H9 (cell line): ENCODE data around the gene FBXO42. TPM values are rescaled to one million over a fixed set of nuclear protein-coding genes. Genes with fewer than 3 reads are reported as not detected.

Experiments used
- DNase-seq: peaks from one replicate; pipeline ENCODE4 v3.0.0-alpha.2; 2017
- H2AFZ ChIP-seq: one replicate; pipeline ENCODE4 v1.6.1; 2013; ENCODE audit warnings: mild to moderate bottlenecking, low read length, control low read depth, moderate library complexity
- H2AK5ac ChIP-seq: 2 replicates; pipeline ENCODE4 v1.6.1; 2013; ENCODE audit warnings: low read length, control low read depth, mixed read lengths; ENCODE audit not compliant: insufficient read length
- H2BK120ac ChIP-seq: one replicate; pipeline ENCODE4 v1.6.1; 2013; ENCODE audit warnings: low read depth, mild to moderate bottlenecking, low read length, control low read depth, inconsistent platforms; ENCODE audit not compliant: poor library complexity, severe bottlenecking
- H2BK12ac ChIP-seq: 2 replicates; pipeline ENCODE4 v1.6.1; 2013; ENCODE audit warnings: low read length, control low read depth, mixed read lengths, low read depth; ENCODE audit not compliant: insufficient read length
- H2BK15ac ChIP-seq: 2 replicates; pipeline ENCODE4 v1.6.1; 2013; ENCODE audit warnings: low read depth, low read length, control low read depth
- H2BK20ac ChIP-seq: one replicate; pipeline ENCODE4 v1.6.1; 2013; ENCODE audit warnings: low read depth, mild to moderate bottlenecking, low read length, control low read depth, inconsistent platforms; ENCODE audit not compliant: poor library complexity, severe bottlenecking
- H2BK5ac ChIP-seq: 2 replicates; pipeline ENCODE4 v1.6.1; 2013; ENCODE audit warnings: low read length, control low read depth, mixed read lengths; ENCODE audit not compliant: insufficient read length
- H3K14ac ChIP-seq: 2 replicates; pipeline ENCODE4 v1.6.1; 2013; ENCODE audit warnings: low read length, control low read depth; ENCODE audit not compliant: insufficient read depth
- H3K18ac ChIP-seq: 2 replicates; pipeline ENCODE4 v1.6.1; 2013; ENCODE audit warnings: low read depth, mild to moderate bottlenecking, mixed read lengths, low read length, control low read depth; ENCODE audit not compliant: insufficient read length
- H3K23ac ChIP-seq: 2 replicates; pipeline ENCODE4 v1.6.1; 2013; ENCODE audit warnings: low read length, control low read depth, mixed read lengths, low read depth; ENCODE audit not compliant: insufficient read length
- H3K23me2 ChIP-seq: 2 replicates; pipeline ENCODE4 v1.6.1; 2013; ENCODE audit warnings: low read depth, mild to moderate bottlenecking, mixed read lengths, low read length, control low read depth; ENCODE audit not compliant: insufficient read length, poor library complexity, severe bottlenecking
- H3K27ac ChIP-seq: 2 replicates; pipeline ENCODE4 v1.5.1; 2013; ENCODE audit warnings: low read length, control low read depth, mixed read lengths, low read depth; ENCODE audit not compliant: insufficient read length
- H3K27me3 ChIP-seq: 2 replicates; pipeline ENCODE4 v1.6.1; 2013; ENCODE audit warnings: low read length, control low read depth, inconsistent platforms; ENCODE audit not compliant: insufficient read depth
- H3K4ac ChIP-seq: 2 replicates; pipeline ENCODE4 v1.6.1; 2013; ENCODE audit warnings: low read depth, mild to moderate bottlenecking, control low read depth, inconsistent platforms, low read length, moderate library complexity
- H3K4me1 ChIP-seq: 2 replicates; pipeline ENCODE4 v1.6.1; 2013; ENCODE audit warnings: low read length, control low read depth, inconsistent platforms; ENCODE audit not compliant: insufficient read depth
- H3K4me2 ChIP-seq: 2 replicates; pipeline ENCODE4 v1.6.1; 2013; ENCODE audit warnings: low read length, control low read depth, mixed read lengths; ENCODE audit not compliant: insufficient read length, insufficient read depth
- H3K56ac ChIP-seq: 2 replicates; pipeline ENCODE4 v1.6.1; 2013; ENCODE audit warnings: low read depth, mild to moderate bottlenecking, mixed read lengths, low read length, control low read depth; ENCODE audit not compliant: insufficient read length
- H3K79me1 ChIP-seq: 2 replicates; pipeline ENCODE4 v1.6.1; 2013; ENCODE audit warnings: low read depth, mild to moderate bottlenecking, moderate library complexity, low read length, control low read depth, inconsistent platforms; ENCODE audit not compliant: insufficient read depth, poor library complexity, severe bottlenecking
- H3K79me2 ChIP-seq: 2 replicates; pipeline ENCODE4 v1.6.1; 2013; ENCODE audit warnings: low read length, control low read depth, inconsistent platforms; ENCODE audit not compliant: insufficient read depth
- H3K9ac ChIP-seq: 2 replicates; pipeline ENCODE4 v1.6.1; 2013; ENCODE audit warnings: low read length, control low read depth, mixed read lengths; ENCODE audit not compliant: insufficient read length; ENCODE audit errors: extremely low read depth
- H3K9me3 ChIP-seq: one replicate; pipeline ENCODE4 v1.6.1; 2013; ENCODE audit warnings: low read depth, low read length, inconsistent platforms; ENCODE audit not compliant: control insufficient read depth
- H3T11ph ChIP-seq: one replicate; pipeline ENCODE4 v1.6.1; 2013; ENCODE audit warnings: mild to moderate bottlenecking, low read length, control low read depth, inconsistent platforms
- H4K20me1 ChIP-seq: one replicate; pipeline ENCODE4 v1.6.1; 2013; ENCODE audit not compliant: control insufficient read depth, insufficient read length, insufficient read depth
- H4K5ac ChIP-seq: 2 replicates; pipeline ENCODE4 v1.6.1; 2013; ENCODE audit warnings: low read depth, mild to moderate bottlenecking, mixed read lengths, low read length, control low read depth; ENCODE audit not compliant: insufficient read length
- H4K8ac ChIP-seq: replicated peaks from 2 replicates; pipeline ENCODE4 v1.6.1; 2013; ENCODE audit warnings: low read length, control low read depth, mixed read lengths, low read depth; ENCODE audit not compliant: insufficient read length
- H4K91ac ChIP-seq: 2 replicates; pipeline ENCODE4 v1.6.1; 2013; ENCODE audit warnings: low read depth, mild to moderate bottlenecking, moderate library complexity, mixed read lengths, low read length, control low read depth; ENCODE audit not compliant: insufficient read length
- H3K27ac Mint-ChIP-seq, 3 experiments: 2 replicates in 2 of 3; 3 replicates in 1 of 3; pipeline ENCODE4 v1.8.0; 2020 to 2021; ENCODE audit warnings: mixed read lengths in 3 of 3, mild to moderate bottlenecking in 1 of 3, moderate library complexity in 1 of 3
- H3K27me3 Mint-ChIP-seq: 2 replicates; pipeline ENCODE4 v1.8.0; 2021; ENCODE audit warnings: low read depth, mild to moderate bottlenecking, moderate library complexity, mixed read lengths
- H3K36me3 Mint-ChIP-seq, 3 experiments: 2 replicates in 2 of 3; 3 replicates in 1 of 3; pipeline ENCODE4 v1.8.0; 2020 to 2021; ENCODE audit warnings: low read depth in 3 of 3, mixed read lengths in 3 of 3; ENCODE audit not compliant: insufficient read depth in 1 of 3
- H3K4me1 Mint-ChIP-seq, 2 experiments: 2 replicates each; pipeline ENCODE4 v1.8.0; 2020; ENCODE audit warnings: mixed read lengths in 2 of 2
- H3K4me3 Mint-ChIP-seq, 2 experiments: 2 replicates in 1 of 2; 3 replicates in 1 of 2; pipeline ENCODE4 v1.8.0; 2020 to 2021; ENCODE audit warnings: mild to moderate bottlenecking in 2 of 2, mixed read lengths in 2 of 2, moderate library complexity in 1 of 2
- H3K9me3 Mint-ChIP-seq, 2 experiments: 2 replicates in 1 of 2; 3 replicates in 1 of 2; pipeline ENCODE4 v1.8.0; 2020; ENCODE audit warnings: mild to moderate bottlenecking in 2 of 2, mixed read lengths in 2 of 2, moderate library complexity in 1 of 2
- CTCF ChIP-seq: fragments of 200-600 bp; sonication (generic); conservative IDR thresholded peaks from 3 replicates; pipeline ENCODE4 v1.8.0; 2021; ENCODE audit warnings: antibody characterized with exemption, mild to moderate bottlenecking
- WGBS: extraction: QIAGEN DNeasy Blood & Tissue Kit; methylation state at CpG from one replicate; pipeline ENCODE4 v1.1.7; 2013; ENCODE audit warnings: missing lambda C conversion rate, low lambda C conversion rate, mixed read lengths; ENCODE audit not compliant: insufficient read length; ENCODE audit errors: extremely low coverage; 5-methylcytosine and 5-hydroxymethylcytosine counted together
- total RNA-seq: library from RNA; stranded (reverse); gene quantifications from 2 replicates; pipeline ENCODE4 v1.2.1, GENCODE V29; 2021

Gene FBXO42
- total RNA-seq, 1 experiment from 2014 or later: 17.4 TPM

- no peak overlapping the region for H3K18ac ChIP-seq
- H2BK5ac ChIP-seq: no peak overlapping the region
- Mint-ChIP-seq H3K4me3 (no peak overlapping the region), H3K36me3 (peaks cover 6 to 56% (median 31%) of the 10 kb centered on the region in 3 experiments; a peak in 6 of 7 replicates), H3K27ac (no peak overlapping the region), H3K9me3 (no peaks in the 10 kb centered on the region), H3K4me1 (no peaks in the 10 kb centered on the region), H3K27me3 (no peaks in the 10 kb centered on the region)
- H3K14ac ChIP-seq: no peak overlapping the region
- H2AFZ ChIP-seq: no peak overlapping the region
- no peak overlapping the region for H3K4me2 ChIP-seq
- H3K23me2 ChIP-seq: no peaks in the 10 kb centered on the region
- no peak overlapping the region for H3K23ac ChIP-seq
- H2BK15ac ChIP-seq: no peak overlapping the region
- H4K20me1 ChIP-seq: no peaks in the 10 kb centered on the region
- no peaks in the 10 kb centered on the region for H3K79me2 ChIP-seq
- H4K5ac ChIP-seq: no peak overlapping the region
- WGBS: no CpG with 5 or more reads among the region's 3 CpGs
- H2BK120ac ChIP-seq: no peak overlapping the region
- no peak overlapping the region for H3K56ac ChIP-seq
- H3K4ac ChIP-seq: no peak overlapping the region
- no peak overlapping the region for H3K9ac ChIP-seq
- no peak overlapping the region for H2BK12ac ChIP-seq
- H2AK5ac ChIP-seq: no peak overlapping the region
- no peaks in the 10 kb centered on the region for H3K9me3 ChIP-seq
- H3K4me1 ChIP-seq: no peaks in the 10 kb centered on the region
- H2BK20ac ChIP-seq: no peak overlapping the region
- no peak overlapping the region for H3K27ac ChIP-seq
- no peak overlapping the region for H4K8ac ChIP-seq
- H3K79me1 ChIP-seq: no peaks in the 10 kb centered on the region
- no peak for DNase-seq
- H4K91ac ChIP-seq: no peak overlapping the region
- TF ChIP-seq CTCF: no peak
- no peak overlapping the region for H3T11ph ChIP-seq
- no peaks in the 10 kb centered on the region for H3K27me3 ChIP-seq
Measured at GRCh38 chr1:16300436-16300835, 51.8 kb downstream of the FBXO42 start.
